Trophoblast cell (in vitro differentiated cells and primary cell): ENCODE results near the gene DNAJB6.
"Not testable (repeated sequence)": the region's sequence is repeated elsewhere in the genome, so short reads cannot be mapped to it uniquely, and the experiment has no call there.

Experiments
- DNase-seq, 2 donors: peaks; one replicate each; pipeline ENCODE4 v3.0.0-alpha.2; 2016
- H2AFZ ChIP-seq: 2 replicates; pipeline ENCODE4 v1.6.1; 2013; ENCODE audit warnings: low read length, moderate library complexity, mild to moderate bottlenecking; ENCODE audit not compliant: insufficient read depth, poor library complexity
- H2AK5ac ChIP-seq: 2 replicates; pipeline ENCODE4 v1.6.1; 2013; ENCODE audit warnings: mild to moderate bottlenecking, low read length
- H2BK120ac ChIP-seq: 2 replicates; pipeline ENCODE4 v1.6.1; 2013; ENCODE audit warnings: low read length, mild to moderate bottlenecking, moderate library complexity; ENCODE audit not compliant: insufficient read depth, poor library complexity
- H2BK12ac ChIP-seq: 2 replicates; pipeline ENCODE4 v1.6.1; 2013; ENCODE audit warnings: mild to moderate bottlenecking, low read length, moderate library complexity
- H2BK5ac ChIP-seq: 2 replicates; pipeline ENCODE4 v1.6.1; 2013; ENCODE audit warnings: low read length, low read depth, moderate library complexity, mild to moderate bottlenecking; ENCODE audit not compliant: poor library complexity
- H3K14ac ChIP-seq: 2 replicates; pipeline ENCODE4 v1.6.1; 2013; ENCODE audit warnings: mild to moderate bottlenecking, low read length
- H3K18ac ChIP-seq: 2 replicates; pipeline ENCODE4 v1.6.1; 2013; ENCODE audit warnings: mild to moderate bottlenecking, low read length
- H3K23ac ChIP-seq: 2 replicates; pipeline ENCODE4 v1.6.1; 2013; ENCODE audit warnings: low read length
- H3K27ac ChIP-seq: 2 replicates; pipeline ENCODE4 v1.5.1; 2013; ENCODE audit warnings: low read depth, mild to moderate bottlenecking, inconsistent platforms, low read length, moderate library complexity
- H3K27me3 ChIP-seq: 2 replicates; pipeline ENCODE4 v1.6.1; 2013; ENCODE audit warnings: inconsistent platforms, mild to moderate bottlenecking, low read length, moderate library complexity; ENCODE audit not compliant: insufficient read depth
- H3K36me3 ChIP-seq, 2 experiments: 1 replicate in 1 of 2; 2 replicates in 1 of 2; pipeline ENCODE4 v1.6.1; 2013; ENCODE audit warnings: low read length in 2 of 2, mild to moderate bottlenecking in 2 of 2, moderate library complexity in 1 of 2; ENCODE audit not compliant: insufficient read depth in 2 of 2, control insufficient read depth in 1 of 2
- H3K4ac ChIP-seq: 2 replicates; pipeline ENCODE4 v1.6.1; 2013; ENCODE audit warnings: low read depth, mild to moderate bottlenecking, low read length, moderate library complexity
- H3K4me1 ChIP-seq, 2 experiments: 1 replicate in 1 of 2; 2 replicates in 1 of 2; pipeline ENCODE4 v1.6.1; 2013; ENCODE audit warnings: low read length in 2 of 2, mild to moderate bottlenecking in 2 of 2, moderate library complexity in 1 of 2; ENCODE audit not compliant: insufficient read depth in 2 of 2, control insufficient read depth in 1 of 2
- H3K4me2 ChIP-seq: 2 replicates; pipeline ENCODE4 v1.6.1; 2013; ENCODE audit warnings: inconsistent platforms, mild to moderate bottlenecking, low read length, moderate library complexity
- H3K4me3 ChIP-seq: 2 replicates; pipeline ENCODE4 v1.5.1; 2013; ENCODE audit warnings: mild to moderate bottlenecking, low read depth, low read length, inconsistent platforms
- H3K79me1 ChIP-seq: one replicate; pipeline ENCODE4 v1.6.1; 2013; ENCODE audit warnings: low read length
- H3K79me2 ChIP-seq: 2 replicates; pipeline ENCODE4 v1.6.1; 2013; ENCODE audit warnings: low read length, mild to moderate bottlenecking; ENCODE audit not compliant: control insufficient read depth, insufficient read depth, poor library complexity
- H3K9ac ChIP-seq: 2 replicates; pipeline ENCODE4 v1.6.1; 2013; ENCODE audit warnings: mild to moderate bottlenecking, low read length
- H3K9me3 ChIP-seq: 2 replicates; pipeline ENCODE4 v1.6.1; 2013; ENCODE audit warnings: low read depth, mild to moderate bottlenecking, control low read depth, inconsistent platforms, low read length; ENCODE audit not compliant: insufficient read depth
- H4K12ac ChIP-seq: 2 replicates; pipeline ENCODE4 v1.6.1; 2013; ENCODE audit warnings: low read depth, mild to moderate bottlenecking, low read length, moderate library complexity
- H4K8ac ChIP-seq: 2 replicates; pipeline ENCODE4 v1.6.1; 2013; ENCODE audit warnings: low read depth, mild to moderate bottlenecking, low read length, moderate library complexity
- H4K91ac ChIP-seq: one replicate; pipeline ENCODE4 v1.6.1; 2013; ENCODE audit warnings: low read depth, mild to moderate bottlenecking, low read length, moderate library complexity
- WGBS: extraction: QIAGEN DNeasy Blood & Tissue Kit; methylation state at CpG from one replicate; pipeline ENCODE4 v1.1.7; 2013; ENCODE audit warnings: missing lambda C conversion rate; ENCODE audit not compliant: insufficient read length, insufficient coverage; ENCODE audit errors: extremely low coverage; 5-methylcytosine and 5-hydroxymethylcytosine counted together

Gene DNAJB6

GRCh38 chr7:157329447-157329846 lies 7.4 kb upstream of the DNAJB6 start:
- H3K27me3 ChIP-seq: no peaks in the 10 kb centered on the region
- no peaks in the 10 kb centered on the region for H3K36me3 ChIP-seq
- H2BK120ac ChIP-seq: no peak overlapping the region
- H3K4me3 ChIP-seq: no peak overlapping the region
- no peak overlapping the region for H4K8ac ChIP-seq
- no peaks in the 10 kb centered on the region for H3K79me2 ChIP-seq
- H3K27ac ChIP-seq: no peak overlapping the region
- H3K4ac ChIP-seq: no peak overlapping the region
- H3K18ac ChIP-seq: no peak overlapping the region
- WGBS: no CpG with 5 or more reads among the region's 12 CpGs
- H2BK12ac ChIP-seq: no peak overlapping the region
- H3K14ac ChIP-seq: no peak overlapping the region
- no peak overlapping the region for H4K91ac ChIP-seq
- no peaks in the 10 kb centered on the region for H3K9me3 ChIP-seq
- H3K9ac ChIP-seq: no peak overlapping the region
- peak; percentile 88 to 91 for DNase-seq
- H3K4me2 ChIP-seq: no peak overlapping the region
- H4K12ac ChIP-seq: no peak overlapping the region
- H2AFZ ChIP-seq: no peak overlapping the region
- no peak overlapping the region for H3K23ac ChIP-seq
- no peak overlapping the region for H2AK5ac ChIP-seq
- H3K79me1 ChIP-seq: no peaks in the 10 kb centered on the region
- no peaks in the 10 kb centered on the region for H3K4me1 ChIP-seq
- no peak overlapping the region for H2BK5ac ChIP-seq

DNA sequence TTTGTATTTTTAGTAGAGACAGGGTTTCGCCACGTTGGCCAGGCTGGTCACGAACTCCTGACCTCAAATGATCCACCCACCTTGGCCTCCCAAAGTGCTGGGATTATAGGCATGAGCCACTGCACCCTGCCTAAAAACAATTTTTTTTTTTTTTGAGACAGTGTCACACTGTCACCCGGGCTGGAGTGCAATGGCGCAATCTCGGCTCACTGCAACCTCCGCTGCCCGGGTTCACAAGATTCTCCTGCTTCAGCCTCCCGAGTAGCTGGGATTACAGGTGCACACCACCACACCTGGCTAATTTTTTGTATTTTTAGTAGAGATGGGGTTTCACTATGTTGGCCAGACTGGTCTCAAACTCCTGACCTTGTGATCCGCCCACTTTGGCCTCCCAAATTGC lies 6.2 kb upstream of the DNAJB6 start:
- no CpG with 5 or more reads among the region's 10 CpGs for WGBS
- not testable (repeated sequence) for H3K27me3 ChIP-seq

GRCh38 chr7:157331049-157331448 lies 5.8 kb upstream of the DNAJB6 start:
- not testable (repeated sequence) for H3K27ac ChIP-seq, H4K91ac ChIP-seq, DNase-seq, H3K18ac ChIP-seq, H3K79me1 ChIP-seq, H3K4ac ChIP-seq, H3K14ac ChIP-seq, H2AK5ac ChIP-seq, H3K27me3 ChIP-seq, H2BK12ac ChIP-seq, H4K12ac ChIP-seq, H2AFZ ChIP-seq, H3K79me2 ChIP-seq, H2BK5ac ChIP-seq, H3K36me3 ChIP-seq, H3K4me2 ChIP-seq, H4K8ac ChIP-seq, H3K9ac ChIP-seq, H3K4me1 ChIP-seq, H3K9me3 ChIP-seq, H3K4me3 ChIP-seq, H3K23ac ChIP-seq, H2BK120ac ChIP-seq
- WGBS: no CpG with 5 or more reads among the region's 7 CpGs

More for the DNA sequence above, 6.2 kb upstream of the DNAJB6 start:
- not testable (repeated sequence) for H2BK120ac ChIP-seq, H3K4me1 ChIP-seq, H3K36me3 ChIP-seq, DNase-seq, H3K79me2 ChIP-seq, H3K4me2 ChIP-seq, H3K18ac ChIP-seq, H3K79me1 ChIP-seq, H2AFZ ChIP-seq, H3K9me3 ChIP-seq, H2AK5ac ChIP-seq, H3K14ac ChIP-seq, H3K27ac ChIP-seq, H3K4ac ChIP-seq, H4K91ac ChIP-seq, H2BK12ac ChIP-seq, H3K23ac ChIP-seq, H3K4me3 ChIP-seq, H4K8ac ChIP-seq, H2BK5ac ChIP-seq, H3K9ac ChIP-seq, H4K12ac ChIP-seq

DNA sequence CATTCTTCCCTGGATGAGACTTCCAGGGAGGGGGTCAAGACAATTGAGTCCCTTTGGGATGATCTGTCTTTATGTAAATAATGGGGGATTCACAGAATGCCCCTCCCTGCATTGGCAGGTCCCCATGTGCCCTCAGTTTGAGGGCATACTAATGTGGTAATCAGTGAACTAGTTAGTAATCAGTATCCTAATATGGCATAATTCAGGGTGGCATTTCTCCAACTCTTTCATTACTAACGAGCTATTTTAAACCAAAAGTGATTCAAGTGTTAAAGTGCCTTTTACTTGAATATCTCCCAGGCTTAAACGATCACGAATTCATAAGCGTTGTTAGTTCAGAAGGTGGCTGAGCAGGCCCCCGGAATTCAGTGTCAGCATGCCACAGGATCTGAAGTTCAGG lies 1.6 kb upstream of the DNAJB6 start:
- H3K9me3 ChIP-seq: no peaks in the 10 kb centered on the region
- H3K4ac ChIP-seq: no peak overlapping the region
- no peak overlapping the region for H4K91ac ChIP-seq
- peaks cover 20% of the 10 kb centered on the region for H3K79me2 ChIP-seq
- no peak overlapping the region for H3K4me2 ChIP-seq
- no peak overlapping the region for H3K9ac ChIP-seq
- no peak overlapping the region for H4K12ac ChIP-seq
- no peak overlapping the region for H3K27ac ChIP-seq
- no peak overlapping the region for H4K8ac ChIP-seq
- H2AFZ ChIP-seq: no peak overlapping the region
- H2BK120ac ChIP-seq: no peak overlapping the region
- H3K4me3 ChIP-seq: no peak overlapping the region
- no peak overlapping the region for H2AK5ac ChIP-seq
- H3K4me1 ChIP-seq: peaks cover 6 to 7% of the 10 kb centered on the region in 2 experiments
- H2BK5ac ChIP-seq: no peak overlapping the region
- no peak overlapping the region for H3K18ac ChIP-seq
- DNase-seq: no peak
- H3K14ac ChIP-seq: no peak overlapping the region
- H3K79me1 ChIP-seq: peaks cover 7% of the 10 kb centered on the region
- no peak overlapping the region for H3K23ac ChIP-seq
- WGBS: no CpG with 5 or more reads among the region's 5 CpGs
- no peaks in the 10 kb centered on the region for H3K27me3 ChIP-seq
- H3K36me3 ChIP-seq: peaks cover 0 to 6% of the 10 kb centered on the region in 2 experiments
- no peak overlapping the region for H2BK12ac ChIP-seq
